WTC11 (cell line): ENCODE measurements around the gene LY6G6C. TPM values are rescaled to one million over a fixed set of nuclear protein-coding genes. Genes with fewer than 3 reads are reported as not detected.

Experiments
- ATAC-seq: fragments of 200-7000 bp; cut with Tn5 transposase; 2 replicates; pipeline ENCODE4 v1.10.0; 2021; ENCODE audit warnings: mild to moderate bottlenecking, moderate library complexity
- CTCF ChIA-PET: fragments of 300-600 bp; sonication (Branson Sonifier 250); formaldehyde crosslinking; loops from one replicate; lab custom pipeline; 2021; ENCODE audit warnings: antibody characterized with exemption; lab: Charles Lee
- POLR2A ChIA-PET: fragments of 350-600 bp; sonication (Branson Sonifier 250); formaldehyde crosslinking; loops from one replicate; lab custom pipeline; 2021; ENCODE audit warnings: antibody characterized with exemption; lab: Charles Lee
- DNase-seq: peaks from one replicate; pipeline ENCODE4 v3.0.0; 2021; ENCODE audit warnings: low spot score
- H3K27ac Mint-ChIP-seq: 2 replicates; pipeline ENCODE4 v1.8.0; 2021; ENCODE audit warnings: mixed read lengths
- H3K27me3 Mint-ChIP-seq: 2 replicates; pipeline ENCODE4 v1.8.0; 2021; ENCODE audit warnings: low read depth, mild to moderate bottlenecking, moderate library complexity, mixed read lengths
- H3K36me3 Mint-ChIP-seq: 2 replicates; pipeline ENCODE4 v1.8.0; 2021; ENCODE audit warnings: mixed read lengths
- H3K4me1 Mint-ChIP-seq: 2 replicates; pipeline ENCODE4 v1.8.0; 2022; ENCODE audit warnings: mixed read lengths
- H3K4me3 Mint-ChIP-seq: 2 replicates; pipeline ENCODE4 v1.8.0; 2021; ENCODE audit warnings: mild to moderate bottlenecking, moderate library complexity, mixed read lengths
- H3K9me3 Mint-ChIP-seq: 2 replicates; pipeline ENCODE4 v1.8.0; 2021; ENCODE audit warnings: mixed read lengths
- ATF2 ChIP-seq: sonication (generic); formaldehyde crosslinking; IDR thresholded peaks from 2 replicates; pipeline ENCODE4 v1.8.1; 2022; ENCODE audit warnings: low read depth, missing genetic modification reagents, borderline replicate concordance
- E2F1 ChIP-seq: sonication (generic); formaldehyde crosslinking; IDR thresholded peaks from 2 replicates; pipeline ENCODE4 v1.8.0; 2022; ENCODE audit warnings: mild to moderate bottlenecking, missing genetic modification reagents
- E2F4 ChIP-seq: sonication (generic); formaldehyde crosslinking; IDR thresholded peaks from 2 replicates; pipeline ENCODE4 v1.8.1; 2022; ENCODE audit warnings: low read depth, mild to moderate bottlenecking, moderate library complexity, missing genetic modification reagents, borderline replicate concordance
- FOXJ3 ChIP-seq: sonication (generic); formaldehyde crosslinking; IDR thresholded peaks from 2 replicates; pipeline ENCODE4 v1.9.0; 2021; ENCODE audit warnings: missing genetic modification reagents, mild to moderate bottlenecking, borderline replicate concordance
- GABPB1 ChIP-seq: sonication (generic); formaldehyde crosslinking; IDR thresholded peaks from 2 replicates; pipeline ENCODE4 v1.8.1; 2023; ENCODE audit warnings: mild to moderate bottlenecking, missing genetic modification reagents
- PRDM15 ChIP-seq: sonication (generic); formaldehyde crosslinking; IDR thresholded peaks from 2 replicates; pipeline ENCODE4 v1.8.0; 2022; ENCODE audit warnings: missing genetic modification reagents
- SOX15 ChIP-seq: fragments of 250-450 bp; sonication (Bioruptor Pico); IDR thresholded peaks from 2 replicates; pipeline ENCODE4 v1.9.0; 2021; ENCODE audit warnings: mild to moderate bottlenecking
- TEAD1 ChIP-seq: sonication (generic); formaldehyde crosslinking; IDR thresholded peaks from 2 replicates; pipeline ENCODE4 v1.8.0; 2022; ENCODE audit warnings: mild to moderate bottlenecking, missing genetic modification reagents
- TEAD4 ChIP-seq: sonication (generic); formaldehyde crosslinking; IDR thresholded peaks from 2 replicates; pipeline ENCODE4 v1.8.0; 2022; ENCODE audit warnings: mild to moderate bottlenecking, missing genetic modification reagents
- ZMAT4 ChIP-seq: fragments of 250-450 bp; sonication (Bioruptor Pico); IDR thresholded peaks from 2 replicates; pipeline ENCODE4 v1.9.0; 2021; ENCODE audit warnings: mild to moderate bottlenecking
- ZNF138 ChIP-seq: sonication (generic); formaldehyde crosslinking; conservative IDR thresholded peaks from 2 replicates; pipeline ENCODE4 v1.8.1; 2022; ENCODE audit warnings: mild to moderate bottlenecking, moderate library complexity, missing genetic modification reagents
- ZNF416 ChIP-seq: fragments of 250-450 bp; sonication (Bioruptor Pico); IDR thresholded peaks from 2 replicates; pipeline ENCODE4 v1.9.0; 2021; ENCODE audit warnings: mild to moderate bottlenecking, inconsistent platforms
- total RNA-seq: library from RNA; stranded (reverse); gene quantifications from 3 replicates; pipeline ENCODE4 v1.2.3, GENCODE V29; 2021
- TF ChIP-seq, protein P1 (sequence below): sonication (generic); formaldehyde crosslinking; IDR thresholded peaks from 2 replicates; pipeline ENCODE4 v1.8.0; 2023; ENCODE audit warnings: mild to moderate bottlenecking, missing genetic modification reagents
- TF ChIP-seq, protein P2 (sequence below): sonication (generic); formaldehyde crosslinking; IDR thresholded peaks from 2 replicates; pipeline ENCODE4 v1.8.1; 2023; ENCODE audit warnings: mild to moderate bottlenecking, missing genetic modification reagents
- TF ChIP-seq, protein P3 (sequence below): fragments of 250-450 bp; sonication (Bioruptor Pico); IDR thresholded peaks from 2 replicates; pipeline ENCODE4 v1.9.0; 2021; ENCODE audit warnings: mild to moderate bottlenecking

LY6G6C gene
- total RNA-seq, 1 experiment from 2014 or later: 0.35 TPM

DNA sequence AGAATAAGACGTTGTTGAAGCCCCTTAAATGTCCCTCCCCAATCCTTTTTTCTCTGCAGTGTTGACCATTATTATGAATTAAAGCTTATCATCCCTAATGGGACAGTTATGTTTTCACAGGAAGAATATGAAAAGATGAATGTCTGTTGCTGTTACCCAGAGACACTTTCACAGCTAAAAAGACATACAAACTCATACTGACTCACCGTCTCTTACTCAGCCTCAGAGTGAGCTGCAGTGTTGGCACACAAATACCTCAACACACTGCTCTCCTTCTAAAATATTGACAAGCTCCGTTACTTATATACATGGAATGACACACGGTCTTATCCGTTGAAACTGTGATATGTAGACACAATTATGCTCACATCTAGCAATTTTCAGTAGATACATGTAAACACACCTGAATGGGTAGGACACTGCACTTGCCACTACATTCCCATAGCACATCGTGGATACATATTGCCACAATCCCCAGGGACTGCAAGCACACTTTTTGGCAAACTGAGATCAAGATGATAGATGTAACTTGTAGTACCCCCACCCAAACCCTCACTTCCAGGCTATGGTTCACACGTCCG is 31.3 kb upstream of the LY6G6C start:
- peak overlapping the region; percentile 12; the same call in 1 of the 2 replicates for H3K27ac Mint-ChIP-seq
- no peaks in the 10 kb centered on the region for H3K27me3 Mint-ChIP-seq
- peaks cover 7% of the 10 kb centered on the region for H3K36me3 Mint-ChIP-seq
- POLR2A ChIA-PET: interaction anchor here (1.7 kb wide), 2 partner anchors 10 to 17 kb away, joined by 3 read pairs; partner anchors contain the start of gene CLIC1
- CTCF ChIA-PET: interaction anchor here (0.5 to 3.0 kb wide), 5 partner anchors 13 to 70 kb away, joined by 3 to 14 read pairs (median 3); no protein-coding TSS in a partner anchor
- no peaks in the 10 kb centered on the region for H3K9me3 Mint-ChIP-seq
- H3K4me1 Mint-ChIP-seq: no peaks in the 10 kb centered on the region
- no peak overlapping the region for H3K4me3 Mint-ChIP-seq
- DNase-seq: no peak
- TF ChIP-seq PRDM15 (CRISPR knock-in tag): no peak
- TF ChIP-seq TEAD1: no peak
- no peak for ATAC-seq

- Mint-ChIP-seq H3K9me3 (no peaks in the 10 kb centered on the region), H3K36me3 (peaks cover 13% of the 10 kb centered on the region), H3K27ac (no peak overlapping the region), H3K4me1 (no peaks in the 10 kb centered on the region), H3K27me3 (no peaks in the 10 kb centered on the region; the same call in 1 of the 2 replicates), H3K4me3 (no peak overlapping the region)
- ATAC-seq: no peak
- POLR2A ChIA-PET: no interaction called here
- no peak for DNase-seq
- CTCF ChIA-PET: no interaction called here
- TF ChIP-seq, protein P1, sequence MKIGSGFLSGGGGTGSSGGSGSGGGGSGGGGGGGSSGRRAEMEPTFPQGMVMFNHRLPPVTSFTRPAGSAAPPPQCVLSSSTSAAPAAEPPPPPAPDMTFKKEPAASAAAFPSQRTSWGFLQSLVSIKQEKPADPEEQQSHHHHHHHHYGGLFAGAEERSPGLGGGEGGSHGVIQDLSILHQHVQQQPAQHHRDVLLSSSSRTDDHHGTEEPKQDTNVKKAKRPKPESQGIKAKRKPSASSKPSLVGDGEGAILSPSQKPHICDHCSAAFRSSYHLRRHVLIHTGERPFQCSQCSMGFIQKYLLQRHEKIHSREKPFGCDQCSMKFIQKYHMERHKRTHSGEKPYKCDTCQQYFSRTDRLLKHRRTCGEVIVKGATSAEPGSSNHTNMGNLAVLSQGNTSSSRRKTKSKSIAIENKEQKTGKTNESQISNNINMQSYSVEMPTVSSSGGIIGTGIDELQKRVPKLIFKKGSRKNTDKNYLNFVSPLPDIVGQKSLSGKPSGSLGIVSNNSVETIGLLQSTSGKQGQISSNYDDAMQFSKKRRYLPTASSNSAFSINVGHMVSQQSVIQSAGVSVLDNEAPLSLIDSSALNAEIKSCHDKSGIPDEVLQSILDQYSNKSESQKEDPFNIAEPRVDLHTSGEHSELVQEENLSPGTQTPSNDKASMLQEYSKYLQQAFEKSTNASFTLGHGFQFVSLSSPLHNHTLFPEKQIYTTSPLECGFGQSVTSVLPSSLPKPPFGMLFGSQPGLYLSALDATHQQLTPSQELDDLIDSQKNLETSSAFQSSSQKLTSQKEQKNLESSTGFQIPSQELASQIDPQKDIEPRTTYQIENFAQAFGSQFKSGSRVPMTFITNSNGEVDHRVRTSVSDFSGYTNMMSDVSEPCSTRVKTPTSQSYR (CRISPR knock-in tag): no peak
- TF ChIP-seq ZNF416 (CRISPR knock-in tag) (no peak), ZNF138 (CRISPR knock-in tag) (no peak), SOX15 (no peak), FOXJ3 (no peak), ZMAT4 (no peak), GABPB1 (CRISPR knock-in tag) (no peak), ATF2 (CRISPR knock-in tag) (no peak), E2F1 (CRISPR knock-in tag) (no peak), E2F4 (no peak), TEAD4 (CRISPR knock-in tag) (no peak)
- TF ChIP-seq, protein P2, sequence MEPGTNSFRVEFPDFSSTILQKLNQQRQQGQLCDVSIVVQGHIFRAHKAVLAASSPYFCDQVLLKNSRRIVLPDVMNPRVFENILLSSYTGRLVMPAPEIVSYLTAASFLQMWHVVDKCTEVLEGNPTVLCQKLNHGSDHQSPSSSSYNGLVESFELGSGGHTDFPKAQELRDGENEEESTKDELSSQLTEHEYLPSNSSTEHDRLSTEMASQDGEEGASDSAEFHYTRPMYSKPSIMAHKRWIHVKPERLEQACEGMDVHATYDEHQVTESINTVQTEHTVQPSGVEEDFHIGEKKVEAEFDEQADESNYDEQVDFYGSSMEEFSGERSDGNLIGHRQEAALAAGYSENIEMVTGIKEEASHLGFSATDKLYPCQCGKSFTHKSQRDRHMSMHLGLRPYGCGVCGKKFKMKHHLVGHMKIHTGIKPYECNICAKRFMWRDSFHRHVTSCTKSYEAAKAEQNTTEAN (CRISPR knock-in tag): no peak
- TF ChIP-seq, protein P3, sequence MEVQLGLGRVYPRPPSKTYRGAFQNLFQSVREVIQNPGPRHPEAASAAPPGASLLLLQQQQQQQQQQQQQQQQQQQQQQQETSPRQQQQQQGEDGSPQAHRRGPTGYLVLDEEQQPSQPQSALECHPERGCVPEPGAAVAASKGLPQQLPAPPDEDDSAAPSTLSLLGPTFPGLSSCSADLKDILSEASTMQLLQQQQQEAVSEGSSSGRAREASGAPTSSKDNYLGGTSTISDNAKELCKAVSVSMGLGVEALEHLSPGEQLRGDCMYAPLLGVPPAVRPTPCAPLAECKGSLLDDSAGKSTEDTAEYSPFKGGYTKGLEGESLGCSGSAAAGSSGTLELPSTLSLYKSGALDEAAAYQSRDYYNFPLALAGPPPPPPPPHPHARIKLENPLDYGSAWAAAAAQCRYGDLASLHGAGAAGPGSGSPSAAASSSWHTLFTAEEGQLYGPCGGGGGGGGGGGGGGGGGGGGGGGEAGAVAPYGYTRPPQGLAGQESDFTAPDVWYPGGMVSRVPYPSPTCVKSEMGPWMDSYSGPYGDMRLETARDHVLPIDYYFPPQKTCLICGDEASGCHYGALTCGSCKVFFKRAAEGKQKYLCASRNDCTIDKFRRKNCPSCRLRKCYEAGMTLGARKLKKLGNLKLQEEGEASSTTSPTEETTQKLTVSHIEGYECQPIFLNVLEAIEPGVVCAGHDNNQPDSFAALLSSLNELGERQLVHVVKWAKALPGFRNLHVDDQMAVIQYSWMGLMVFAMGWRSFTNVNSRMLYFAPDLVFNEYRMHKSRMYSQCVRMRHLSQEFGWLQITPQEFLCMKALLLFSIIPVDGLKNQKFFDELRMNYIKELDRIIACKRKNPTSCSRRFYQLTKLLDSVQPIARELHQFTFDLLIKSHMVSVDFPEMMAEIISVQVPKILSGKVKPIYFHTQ (CRISPR knock-in tag): no peak
Measured at GRCh38 chr6:31750411-31751022, 29.0 kb upstream of the LY6G6C start.
